ENCODE results near the gene GOLGB1. TPM values are rescaled to one million over a fixed set of nuclear protein-coding genes. Genes with fewer than 3 reads are reported as not detected.

Gene GOLGB1
- total and polyA plus RNA-seq, 7 donors = 9.7 to 70.1 (median 44.8) TPM

DNA sequence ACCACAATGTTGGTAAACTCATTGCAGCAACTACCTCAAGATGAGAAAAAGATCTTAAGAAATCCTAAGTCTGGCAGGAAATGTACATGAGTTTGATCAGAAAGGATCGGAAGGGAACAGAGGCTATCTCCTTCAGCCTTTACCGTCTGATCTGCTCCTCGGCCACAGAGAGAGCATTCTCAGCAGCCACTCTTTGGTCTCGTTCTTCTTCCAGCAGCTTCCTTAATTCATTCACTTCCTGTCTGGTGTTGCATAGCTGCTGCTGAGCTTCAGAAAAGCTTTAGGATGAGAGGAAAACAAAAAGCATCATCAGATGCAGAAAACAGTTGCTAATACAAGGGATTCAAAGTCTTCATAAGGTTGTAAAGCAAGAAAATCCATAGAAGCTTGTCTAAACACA lies 82.2 kb downstream of the GOLGB1 start:
- Histone ChIP-seq H3K27me3 (no peaks in the 10 kb centered on the region), H3K4me1 (no peaks in the 10 kb centered on the region), H3K4me3 (no peak overlapping the region), H3K27ac (peak overlapping the region in 1 of 4 donors; percentile 21), H3K36me3 (peaks cover 21 to 100% (median 52%) of the 10 kb centered on the region in 4 donors), H3K9me3 (no peaks in the 10 kb centered on the region)
- TF ChIP-seq POLR2AphosphoS5 (IDR thresholded peaks at IDR 0.05) (no peak), EP300 (IDR thresholded peaks at IDR 0.05) (no peak), POLR2A (IDR thresholded peaks at IDR 0.05) (no peak)
- TF ChIP-seq, protein P1, sequence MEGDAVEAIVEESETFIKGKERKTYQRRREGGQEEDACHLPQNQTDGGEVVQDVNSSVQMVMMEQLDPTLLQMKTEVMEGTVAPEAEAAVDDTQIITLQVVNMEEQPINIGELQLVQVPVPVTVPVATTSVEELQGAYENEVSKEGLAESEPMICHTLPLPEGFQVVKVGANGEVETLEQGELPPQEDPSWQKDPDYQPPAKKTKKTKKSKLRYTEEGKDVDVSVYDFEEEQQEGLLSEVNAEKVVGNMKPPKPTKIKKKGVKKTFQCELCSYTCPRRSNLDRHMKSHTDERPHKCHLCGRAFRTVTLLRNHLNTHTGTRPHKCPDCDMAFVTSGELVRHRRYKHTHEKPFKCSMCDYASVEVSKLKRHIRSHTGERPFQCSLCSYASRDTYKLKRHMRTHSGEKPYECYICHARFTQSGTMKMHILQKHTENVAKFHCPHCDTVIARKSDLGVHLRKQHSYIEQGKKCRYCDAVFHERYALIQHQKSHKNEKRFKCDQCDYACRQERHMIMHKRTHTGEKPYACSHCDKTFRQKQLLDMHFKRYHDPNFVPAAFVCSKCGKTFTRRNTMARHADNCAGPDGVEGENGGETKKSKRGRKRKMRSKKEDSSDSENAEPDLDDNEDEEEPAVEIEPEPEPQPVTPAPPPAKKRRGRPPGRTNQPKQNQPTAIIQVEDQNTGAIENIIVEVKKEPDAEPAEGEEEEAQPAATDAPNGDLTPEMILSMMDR (IDR thresholded peaks at IDR 0.05) = no peak
- WGBS, 2 donors = 85 to 93% methylated on average over 4 of the region's 4 CpGs
- intact Hi-C loops (cut with DNase I) = no loop called here
- DNase-seq = no peak

DNA sequence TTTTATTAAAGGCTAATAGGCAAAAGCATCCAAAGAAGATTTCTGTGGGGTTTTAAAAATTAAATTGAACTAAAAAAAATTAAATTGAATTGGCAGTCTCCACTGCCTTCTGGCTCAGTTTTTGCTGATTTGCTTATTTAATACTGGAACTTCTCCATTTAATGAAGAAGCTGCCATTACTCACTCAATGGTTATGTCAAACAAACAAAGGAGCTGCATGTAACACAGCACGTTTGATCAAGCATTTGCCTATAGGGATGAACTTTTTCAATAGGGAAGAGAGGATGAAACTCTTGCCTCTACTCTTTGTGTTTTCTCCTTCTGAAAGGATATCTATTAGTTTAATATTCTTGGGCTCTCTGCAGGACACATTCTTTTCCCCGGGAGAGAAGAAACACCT lies 84.1 kb downstream of the GOLGB1 start:
- Histone ChIP-seq H3K4me1 (no peaks in the 10 kb centered on the region), H3K9me3 (no peaks in the 10 kb centered on the region), H3K27ac (no peak overlapping the region), H3K4me3 (no peak overlapping the region), H3K36me3 (peaks cover 21 to 84% (median 52%) of the 10 kb centered on the region in 4 donors), H3K27me3 (no peaks in the 10 kb centered on the region)
- DNase-seq = no peak
- intact Hi-C loops (cut with DNase I) = no loop called here
- 63 to 82% methylated on average over 2 of the region's 2 CpGs for WGBS, 2 donors
- TF ChIP-seq EP300 (IDR thresholded peaks at IDR 0.05) (no peak), POLR2A (IDR thresholded peaks at IDR 0.05) (no peak), POLR2AphosphoS5 (IDR thresholded peaks at IDR 0.05) (no peak)
- TF ChIP-seq, protein P1 (IDR thresholded peaks at IDR 0.05) = no peak

DNA sequence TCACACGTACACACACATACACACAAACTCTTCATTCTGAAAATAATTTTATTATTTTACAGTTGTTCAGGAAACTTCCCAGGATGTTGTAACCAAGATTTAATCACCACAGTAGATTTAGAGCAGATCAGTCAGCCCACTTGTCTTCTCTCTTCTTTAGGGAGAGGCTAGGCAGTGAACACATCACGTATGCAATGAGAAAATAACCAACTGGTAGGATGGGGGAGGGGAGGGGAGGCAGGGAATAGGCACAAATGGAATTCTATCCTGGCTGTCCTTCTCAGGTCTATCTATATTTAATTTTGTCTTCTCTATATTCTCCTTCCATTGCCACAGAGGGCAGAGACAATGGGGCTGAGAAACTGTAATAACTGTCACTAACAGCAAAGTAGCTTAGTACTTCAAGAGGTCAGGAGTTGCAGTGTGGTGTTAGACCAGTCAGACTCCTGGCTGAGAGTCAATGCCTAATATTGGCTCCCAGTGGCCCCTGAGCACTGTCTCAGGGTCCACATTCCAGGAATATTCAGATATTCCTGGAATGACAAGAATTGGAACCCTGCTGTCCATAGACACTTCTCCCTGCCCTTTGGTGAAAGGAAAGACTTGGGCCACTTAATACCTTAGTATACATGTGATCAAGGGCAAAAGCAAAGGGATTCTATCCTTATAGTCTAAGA lies 86.2 kb downstream of the GOLGB1 start:
- Histone ChIP-seq H3K9me3 (no peaks in the 10 kb centered on the region), H3K27me3 (no peaks in the 10 kb centered on the region), H3K4me3 (no peak overlapping the region), H3K27ac (no peak overlapping the region), H3K36me3 (peaks cover 15 to 62% (median 47%) of the 10 kb centered on the region in 4 donors), H3K4me1 (no peaks in the 10 kb centered on the region)
- intact Hi-C loops (cut with DNase I) = no loop called here
- no peak for DNase-seq
- WGBS, 2 donors = 65 to 96% methylated on average over 2 of the region's 2 CpGs
- no peak for TF ChIP-seq POLR2A (IDR thresholded peaks at IDR 0.05)
- TF ChIP-seq, protein P1 (IDR thresholded peaks at IDR 0.05) = no peak
- no peak for TF ChIP-seq EP300 (IDR thresholded peaks at IDR 0.05)
- no peak for TF ChIP-seq POLR2AphosphoS5 (IDR thresholded peaks at IDR 0.05)

DNA sequence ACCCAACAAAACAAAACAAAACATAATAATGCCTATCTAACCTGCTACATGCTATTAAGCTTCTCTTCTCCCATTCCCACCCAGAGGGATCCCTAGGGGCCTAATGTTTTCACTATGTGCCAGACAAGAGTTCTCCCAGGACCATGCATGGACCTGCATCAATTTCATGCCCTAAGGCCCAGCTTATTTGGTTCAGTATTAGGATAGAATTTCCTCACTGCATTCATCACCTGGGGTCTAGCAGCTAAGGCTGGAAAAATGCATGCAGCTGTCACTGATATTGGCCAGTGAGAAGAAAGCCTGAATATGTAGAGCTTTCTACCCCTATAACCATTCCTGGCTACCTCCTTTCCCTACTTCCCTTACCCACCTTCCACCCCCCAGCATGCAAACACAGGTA lies 86.8 kb downstream of the GOLGB1 start:
- TF ChIP-seq POLR2AphosphoS5 (IDR thresholded peaks at IDR 0.05) = no peak
- Histone ChIP-seq H3K36me3 (peaks cover 12 to 56% (median 41%) of the 10 kb centered on the region in 4 donors), H3K27me3 (no peaks in the 10 kb centered on the region), H3K4me1 (no peaks in the 10 kb centered on the region), H3K4me3 (no peak overlapping the region), H3K9me3 (no peaks in the 10 kb centered on the region), H3K27ac (no peak overlapping the region)
- no peak for DNase-seq
- intact Hi-C loops (cut with DNase I) = no loop called here

- intact Hi-C loops (cut with DNase I) = no loop called here
- Histone ChIP-seq H3K27ac (peak overlapping the region in 3 of 4 donors; percentile 46 to 55 (median 54)), H3K9me3 (no peaks in the 10 kb centered on the region), H3K4me1 (no peaks in the 10 kb centered on the region), H3K36me3 (peaks cover 11 to 42% (median 29%) of the 10 kb centered on the region in 4 donors), H3K27me3 (no peaks in the 10 kb centered on the region), H3K4me3 (no peak overlapping the region)
- TF ChIP-seq, protein P1 (IDR thresholded peaks at IDR 0.05) = no peak
- no peak for TF ChIP-seq POLR2AphosphoS5 (IDR thresholded peaks at IDR 0.05)
- no peak for TF ChIP-seq POLR2A (IDR thresholded peaks at IDR 0.05)
- TF ChIP-seq EP300 (IDR thresholded peaks at IDR 0.05) = no peak
- no peak for DNase-seq
- 86 to 92% methylated on average over 6 of the region's 6 CpGs for WGBS, 2 donors
These were observed 88.2 kb downstream of the GOLGB1 start for GRCh38 chr3:121661376-121661775.
